K562 (cell line): Measurements from ENCODE around the gene CABP2. TPM values are rescaled to one million over a fixed set of nuclear protein-coding genes. Genes with fewer than 3 reads are reported as not detected.

Experiments
- ATAC-seq: fragments of 200-7000 bp; cut with Tn5 transposase; 3 replicates; pipeline ENCODE4 v1.9.1; 2020; ENCODE audit warnings: moderate library complexity
- BruUV-seq: library from RNA; stranded (reverse); fragments of 400-500 nt; replicated peaks from 2 replicates; lab custom pipeline; 2021; lab: Mats Ljungman, UMichigan
- CTCF ChIA-PET: fragments of 300-600 bp; formaldehyde crosslinking; extraction: SDS; loops from one replicate; lab custom pipeline; 2021; ENCODE audit warnings: low intra/inter-chr PET ratio; lab: Yijun Ruan, JAX
- POLR2A ChIA-PET: fragments of 300-600, 350-650 bp; sonication (Branson Sonifier 250); formaldehyde crosslinking; extraction: SDS; loops from one replicate; lab custom pipeline; 2021; ENCODE audit warnings: antibody characterized with exemption, inconsistent platforms; lab: Yijun Ruan, JAX
- DNase-seq, 4 experiments: peaks; one replicate each; pipeline versions ENCODE4 v3.0.0 to v3.0.0-alpha.2; 2011 to 2018; ENCODE audit warnings: low spot score in 3 of 4, mixed read lengths in 3 of 4; ENCODE audit errors: extremely low read depth in 1 of 4
- FAIRE-seq: peaks from 2 replicates; lab custom pipeline; 2011; peaks lifted over from hg19 to GRCh38; lab: Jason Lieb, UNC
- H2AFZ ChIP-seq: 2 replicates; pipeline ENCODE4 v1.6.0; 2011; ENCODE audit warnings: low read depth, low read length, control low read depth, inconsistent platforms
- H3K27ac ChIP-seq: fragments of 200-600 bp; 3 replicates; pipeline ENCODE4 v1.8.0; 2011; ENCODE audit warnings: low read depth, mild to moderate bottlenecking, control low read depth, inconsistent platforms, low read length, moderate library complexity, mixed read lengths; ENCODE audit errors: extremely low read depth
- H3K27me3 ChIP-seq, 2 experiments: fragments of 300-600 bp in 1 of 2; 2 replicates in 1 of 2; 3 replicates in 1 of 2; pipeline versions ENCODE4 v1.6.0 to v1.8.0; 2011; ENCODE audit warnings: inconsistent platforms in 2 of 2, low read length in 2 of 2, mild to moderate bottlenecking in 1 of 2, mixed read lengths in 1 of 2, moderate library complexity in 1 of 2; ENCODE audit not compliant: control insufficient read depth in 2 of 2, insufficient read depth in 2 of 2
- H3K36me3 ChIP-seq: fragments of 300-600 bp; 3 replicates; pipeline ENCODE4 v1.8.0; 2011; ENCODE audit warnings: mild to moderate bottlenecking, low read length, inconsistent platforms; ENCODE audit not compliant: control insufficient read depth, insufficient read depth
- H3K4me1 ChIP-seq, 2 experiments: fragments of 200-600 bp in 1 of 2; replicated peaks in 1 of 2; 2 replicates in 1 of 2; 3 replicates in 1 of 2; pipeline versions ENCODE4 v1.5.1 to v1.8.0; 2011; ENCODE audit warnings: inconsistent platforms in 2 of 2, low read length in 2 of 2, mild to moderate bottlenecking in 1 of 2, mixed read lengths in 1 of 2, moderate library complexity in 1 of 2; ENCODE audit not compliant: control insufficient read depth in 2 of 2, insufficient read depth in 2 of 2
- H3K4me2 ChIP-seq: 2 replicates; pipeline ENCODE4 v1.6.1; 2011; ENCODE audit warnings: low read length, control low read depth, inconsistent platforms, mixed read lengths; ENCODE audit not compliant: insufficient read depth
- H3K4me3 ChIP-seq: fragments of 200-600 bp; sonication (generic), shearing (Covaris generic); 2 replicates; pipeline ENCODE4 v1.5.1; 2016; ENCODE audit warnings: control low read depth, inconsistent platforms
- H3K79me2 ChIP-seq: fragments of 200-600 bp; 3 replicates; pipeline ENCODE4 v1.8.0; 2011; ENCODE audit warnings: low read length, inconsistent platforms; ENCODE audit not compliant: control insufficient read depth, insufficient read depth
- H3K9ac ChIP-seq, 2 experiments: 2 replicates each; pipeline versions ENCODE4 v1.6.0 to v1.6.1; 2011; ENCODE audit warnings: low read depth in 2 of 2, low read length in 2 of 2, control low read depth in 1 of 2, inconsistent platforms in 1 of 2, mild to moderate bottlenecking in 1 of 2, mixed read lengths in 1 of 2; ENCODE audit not compliant: insufficient read depth in 1 of 2
- H3K9me1 ChIP-seq: one replicate; pipeline ENCODE4 v1.6.0; 2011; ENCODE audit warnings: inconsistent platforms, mild to moderate bottlenecking, low read length, moderate library complexity; ENCODE audit not compliant: control insufficient read depth, insufficient read depth
- H3K9me3 ChIP-seq: replicated peaks from 2 replicates; pipeline ENCODE4 v1.5.1; 2011; ENCODE audit warnings: low read depth, low read length, inconsistent platforms; ENCODE audit not compliant: control insufficient read depth, insufficient read depth
- H4K20me1 ChIP-seq: replicated peaks from 2 replicates; pipeline ENCODE4 v1.6.1; 2011; ENCODE audit warnings: low read length, inconsistent platforms, mixed read lengths; ENCODE audit not compliant: control insufficient read depth, insufficient read depth
- BHLHE40 ChIP-seq: IDR thresholded peaks from 2 replicates; pipeline ENCODE4 v1.6.1; 2011; ENCODE audit warnings: low read length, improper control_type of control experiment
- CBFA2T2 ChIP-seq: fragments of 450-650 bp; conservative IDR thresholded peaks from 2 replicates; pipeline ENCODE4 v1.6.1; 2017; ENCODE audit warnings: mild to moderate bottlenecking
- CC2D1A ChIP-seq: fragments of 450-650 bp; IDR thresholded peaks from 2 replicates; pipeline ENCODE4 v1.6.1; 2017; ENCODE audit warnings: mild to moderate bottlenecking
- CXXC5 ChIP-seq: fragments of 250-450 bp; sonication (Bioruptor Pico); IDR thresholded peaks from 2 replicates; pipeline ENCODE4 v1.8.0; 2022; ENCODE audit warnings: inconsistent platforms, mild to moderate bottlenecking, moderate library complexity
- ELF2 ChIP-seq: fragments of 250-450 bp; sonication (Bioruptor Pico); IDR thresholded peaks from 2 replicates; pipeline ENCODE4 v1.5.0; 2021; ENCODE audit warnings: mild to moderate bottlenecking
- ETS1 ChIP-seq: conservative IDR thresholded peaks from 2 replicates; pipeline ENCODE4 v1.6.1; 2011; ENCODE audit warnings: low read depth, mild to moderate bottlenecking, low read length; ENCODE audit not compliant: control insufficient read depth
- JUNB ChIP-seq: fragments of 450-650 bp; formaldehyde crosslinking; conservative IDR thresholded peaks from 2 replicates; pipeline ENCODE4 v1.4.0; 2020; ENCODE audit warnings: mild to moderate bottlenecking
- MNT ChIP-seq, 2 experiments: fragments of 450-650 bp; conservative IDR thresholded peaks; 2 replicates each; pipeline ENCODE4 v1.6.1; 2017; ENCODE audit warnings: mild to moderate bottlenecking in 2 of 2, moderate library complexity in 2 of 2
- MYC ChIP-seq, 2 experiments: fragments of 250-450 bp in 1 of 2; sonication (Bioruptor Pico) in 1 of 2; IDR thresholded peaks; 2 replicates each; pipeline versions ENCODE4 v1.5.1 to v1.6.1; 2012 to 2021; ENCODE audit warnings: low read depth in 2 of 2, borderline replicate concordance in 1 of 2, improper control_type of control experiment in 1 of 2, low read length in 1 of 2, mild to moderate bottlenecking in 1 of 2, moderate library complexity in 1 of 2
- OTX1 ChIP-seq: fragments of 450-650 bp; formaldehyde crosslinking; IDR thresholded peaks from 2 replicates; pipeline ENCODE4 v1.4.0; 2022; ENCODE audit warnings: mild to moderate bottlenecking
- PHF20 ChIP-seq: fragments of 450-650 bp; IDR thresholded peaks from 2 replicates; pipeline ENCODE4 v1.6.1; 2018; ENCODE audit not compliant: partially characterized antibody
- POLR2H ChIP-seq: IDR thresholded peaks from 2 replicates; pipeline ENCODE4 v1.6.1; 2016; ENCODE audit warnings: missing genetic modification characterization, low read depth, mild to moderate bottlenecking, control low read depth, missing compliant biosample characterization, moderate library complexity
- RBFOX2 ChIP-seq: fragments of 200-400 bp; formaldehyde crosslinking; IDR thresholded peaks from 2 replicates; pipeline ENCODE4 v1.6.1; 2017; ENCODE audit warnings: low read depth, mild to moderate bottlenecking, low read length, moderate library complexity
- SMARCA5 ChIP-seq: fragments of 450-650 bp; IDR thresholded peaks from 2 replicates; pipeline ENCODE4 v1.6.1; 2016
- STAT5B ChIP-seq: fragments of 250-450 bp; sonication (Bioruptor Pico); IDR thresholded peaks from 2 replicates; pipeline ENCODE4 v1.8.0; 2021; ENCODE audit warnings: mild to moderate bottlenecking, inconsistent platforms
- TRIM28 ChIP-seq: fragments of 450-650 bp; IDR thresholded peaks from 2 replicates; pipeline ENCODE4 v1.6.1; 2017
- WGBS: fragments of 100-300 bp; shearing (Covaris generic); methylation state at CpG from one replicate; pipeline ENCODE4 v1.1.6; 2016; ENCODE audit warnings: low coverage, mixed read lengths; ENCODE audit not compliant: insufficient coverage; ENCODE audit errors: missing lambda C conversion rate; 5-methylcytosine and 5-hydroxymethylcytosine counted together
- in situ Hi-C: fragments of 300-500 bp; cut with MboI; formaldehyde crosslinking; loops from 4 replicates; pipeline ENCODE4 v1.15.0; 2018; ENCODE audit warnings: inconsistent platforms, mixed read lengths
- intact Hi-C: fragments of 100-400 bp; cut with micrococcal nuclease; formaldehyde crosslinking; loops from 2 replicates; pipeline ENCODE4 v1.14.2; 2022
- polyA plus RNA-seq, 8 experiments: library from polyadenylated mRNA; depleted of rRNA in 4 of 8; stranded (reverse) in 5 of 8; unstranded in 3 of 8; fragments of >200 nt; fragmentation: Nextera tagmentation in 2 of 8; fragmentation: Illumina TruSeq in 1 of 8; extraction: Ambion mirVana in 2 of 8; extraction: Trizol in 1 of 8; gene quantifications; 2 replicates each; pipeline versions ENCODE4 v1.2.1 to v1.2.3, GENCODE V29; 2011 to 2014; ENCODE audit warnings: inconsistent platforms in 1 of 8, missing spikeins in 1 of 8
- total RNA-seq, 7 experiments: library from RNA; depleted of rRNA in 6 of 7; stranded (reverse); fragments of >200 nt in 6 of 7; fragmentation: Illumina TruSeq in 2 of 7; extraction: Trizol in 2 of 7; gene quantifications; 2 replicates each; pipeline versions ENCODE4 v1.2.1 to v1.2.3, GENCODE V29; 2011 to 2021; ENCODE audit warnings: low replicate concordance in 1 of 7

Gene CABP2
- total and polyA plus RNA-seq, 9 of the 15 experiments (the other 6 are each of a cell fraction or from before 2014, with no cell fraction given), result not detected

- Histone ChIP-seq H3K9me1 (no peaks in the 10 kb centered on the region), H3K36me3 (no peaks in the 10 kb centered on the region), H3K27me3 (no peaks in the 10 kb centered on the region), H3K4me1 (peaks cover 15 to 21% of the 10 kb centered on the region in 2 experiments; a peak in 4 of 5 replicates), H3K4me3 (no peak overlapping the region), H3K79me2 (no peaks in the 10 kb centered on the region), H3K27ac (peak overlapping the region; percentile 67; the same call in 2 of the 3 replicates), H2AFZ (peak overlapping the region; percentile 90), H3K4me2 (peak overlapping the region; percentile 81), H3K9ac (peak overlapping the region; percentile 33 to 80; a peak in 2 of 4 replicates), H4K20me1 (no peaks in the 10 kb centered on the region), H3K9me3 (no peaks in the 10 kb centered on the region)
- CTCF ChIA-PET, result interaction anchor here (0.5 to 1.2 kb wide), 4 partner anchors 35 to 159 kb away, joined by 3 to 7 read pairs (median 4); no protein-coding TSS in a partner anchor
- in situ Hi-C loops (loop anchor here (5.0 kb wide), 1 partner anchor 79 kb away; the partner anchor contains the start of gene ACY3), intact Hi-C loops (loop anchor here (2.0 to 5.0 kb wide), 2 partner anchors 34 to 56 kb away; partner anchors contain the start of genes NDUFV1 and NUDT8)
- POLR2A ChIA-PET, result interaction anchor here (0.6 to 2.5 kb wide), 5 partner anchors 10 to 162 kb away, joined by 3 to 20 read pairs (median 4); partner anchors contain the start of gene GSTP1
- no TSS peak for BruUV-seq
- ATAC-seq, result peak; percentile 85
- WGBS, result 10% methylated on average over 21 of the region's 21 CpGs
- DNase-seq, result peak; percentile 30 to 87 (median 48)
- FAIRE-seq, result peak; percentile 85
- TF ChIP-seq ETS1 (no peak), BHLHE40 (peak; percentile 78), OTX1 (CRISPR knock-in tag) (no peak), RBFOX2 (peak; percentile 46), PHF20 (peak; percentile 22), ELF2 (CRISPR knock-in tag) (no peak), SMARCA5 (no peak), STAT5B (CRISPR knock-in tag) (no peak), MNT (conservative IDR thresholded peaks at IDR 0.05) (peak; percentile 22 to 57; a peak in 2 of 4 replicates), CBFA2T2 (peak; percentile 66), MYC (IDR thresholded peaks at IDR 0.05; ENCODE audit: low read depth, low read length) (0 out of 2 replicates have a peak, but pooled peaks have one; percentile 14), MYC (CRISPR knock-in tag; IDR thresholded peaks at IDR 0.05; ENCODE audit: borderline replicate concordance, low read depth) (no peak), POLR2H (tag) (no peak), CC2D1A (peak; percentile 42; the same call in 1 of the 2 replicates), CXXC5 (CRISPR knock-in tag) (peak; percentile 66), TRIM28 (0 out of 2 replicates have a peak, but pooled peaks have one; percentile 21), JUNB (peak; percentile 60; the same call in 1 of the 2 replicates)
Measured at GRCh38 chr11:67572747-67573419, 49.6 kb upstream of the CABP2 start.
